Lower leg skin (tissue), 4 donors: ENCODE measurements around the gene KAZN. TPM values are rescaled to one million over a fixed set of nuclear protein-coding genes. Genes with fewer than 3 reads are reported as not detected.
A peak's percentile ranks its signal among the peaks of the same experiment; 100 is the strongest.

ENCODE experiments used
- DNase-seq, 2 donors: peaks; one replicate each; pipeline ENCODE4 v3.0.0-alpha.2; 2019; ENCODE audit warnings: low spot score in 2 of 2
- H3K4me3 ChIP-seq: fragments of 200-600 bp; sonication (generic); 2 replicates; pipeline ENCODE4 v1.5.1; 2017; ENCODE audit warnings: mild to moderate bottlenecking, low read depth; ENCODE audit not compliant: poor library complexity, severe bottlenecking
- CTCF ChIP-seq, 3 donors: fragments of 450-650 bp; IDR thresholded peaks; one replicate each; pipeline ENCODE4 v1.5.1; 2016; ENCODE audit warnings: antibody characterized with exemption in 3 of 3, mild to moderate bottlenecking in 3 of 3, moderate library complexity in 2 of 3
- POLR2A ChIP-seq, 2 donors: fragments of 450-650 bp; IDR thresholded peaks; one replicate each; pipeline ENCODE4 v1.6.1; 2016 to 2017; ENCODE audit warnings: antibody characterized with exemption in 2 of 2, mild to moderate bottlenecking in 1 of 2, moderate library complexity in 1 of 2
- WGBS, 2 donors: methylation state at CpG; one replicate each; pipeline ENCODE4 v1.1.5; 2018; 5-methylcytosine and 5-hydroxymethylcytosine counted together
- intact Hi-C: fragments of 100-400 bp; cut with DNase I; formaldehyde crosslinking; loops from one replicate; pipeline ENCODE4 v1.15.0; 2023; ENCODE audit warnings: low total_unique reads
- total RNA-seq, 4 donors: library from RNA; depleted of rRNA; stranded (reverse); fragments of >200 nt; gene quantifications; one replicate each; pipeline ENCODE4 v1.1.0, GENCODE V29; 2016

KAZN gene
- total RNA-seq, 4 donors from 2014 or later = 21.4 to 36.0 (median 28.4) TPM

- no peak overlapping the region for H3K4me3 ChIP-seq
- peak; percentile 84 to 91 for DNase-seq
- intact Hi-C loops = no loop called here
- TF ChIP-seq CTCF (IDR thresholded peaks at IDR 0.05) = no peak
- TF ChIP-seq POLR2A (IDR thresholded peaks at IDR 0.05) = no peak
- WGBS, 2 donors = 65 to 66% methylated on average over 13 of the region's 13 CpGs
Measured at GRCh38 chr1:14826172-14826636, 227.7 kb downstream of the KAZN start.

- TF ChIP-seq POLR2A (IDR thresholded peaks at IDR 0.05) (no peak), CTCF (IDR thresholded peaks at IDR 0.05) (no peak)
- DNase-seq = no peak
- 95 to 96% methylated on average over 11 of the region's 11 CpGs for WGBS, 2 donors
- H3K4me3 ChIP-seq = no peak overlapping the region
- intact Hi-C loops = no loop called here
Measured at GRCh38 chr1:14826731-14827326, 228.3 kb downstream of the KAZN start.

- DNase-seq = no peak
- WGBS, 2 donors = 93 to 95% methylated on average over 4 of the region's 4 CpGs
- intact Hi-C loops = no loop called here
- TF ChIP-seq POLR2A (IDR thresholded peaks at IDR 0.05) = no peak
- no peak for TF ChIP-seq CTCF (IDR thresholded peaks at IDR 0.05)
- H3K4me3 ChIP-seq = no peak overlapping the region
Measured at GRCh38 chr1:14827870-14828269, 229.4 kb downstream of the KAZN start.

GRCh38 chr1:14828665-14829064, 230.2 kb downstream of the KAZN start:
- WGBS, 2 donors = 89 to 92% methylated on average over 4 of the region's 4 CpGs
- TF ChIP-seq POLR2A (IDR thresholded peaks at IDR 0.05) (no peak), CTCF (IDR thresholded peaks at IDR 0.05) (no peak)
- intact Hi-C loops = no loop called here
- DNase-seq = no peak
- no peak overlapping the region for H3K4me3 ChIP-seq

DNA sequence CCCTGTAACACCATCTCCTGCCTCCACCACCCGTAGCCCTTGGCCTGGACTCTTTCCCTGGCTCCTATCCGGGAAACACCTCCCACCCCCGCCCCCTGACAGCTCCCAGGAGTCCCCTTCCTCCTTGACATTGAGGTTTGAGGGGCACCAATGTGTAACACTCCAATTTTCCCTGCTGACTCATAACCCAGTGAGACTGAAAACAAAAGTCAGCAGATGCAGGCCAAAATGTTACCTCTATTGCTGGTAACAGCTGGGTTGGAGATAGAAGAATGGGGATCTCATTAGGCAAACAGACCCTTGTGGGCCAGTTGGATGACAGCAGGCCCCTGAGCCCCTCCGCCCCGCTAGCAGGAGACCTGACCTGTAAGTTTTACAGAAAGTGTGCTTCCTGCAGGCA, 237.2 kb downstream of the KAZN start:
- TF ChIP-seq CTCF (IDR thresholded peaks at IDR 0.05) (no peak), POLR2A (IDR thresholded peaks at IDR 0.05) (no peak)
- no peak for DNase-seq
- no peak overlapping the region for H3K4me3 ChIP-seq
- intact Hi-C loops = no loop called here
- 74 to 76% methylated on average over 5 of the region's 5 CpGs for WGBS, 2 donors
